ENCODE data around the gene MDN1.
"Not testable (repeated sequence)": the region's sequence is repeated elsewhere in the genome, so short reads cannot be mapped to it uniquely, and the experiment has no call there.

The MDN1 gene

GRCh38 chr6:89768324-89768723 lies 51.3 kb downstream of the MDN1 start:
- DNase-seq = no peak

GRCh38 chr6:89763550-89763949 lies 56.0 kb downstream of the MDN1 start:
- DNase-seq = no peak

GRCh38 chr6:89758830-89759229 lies 60.8 kb downstream of the MDN1 start:
- DNase-seq = no peak

GRCh38 chr6:89750338-89750737 lies 69.3 kb downstream of the MDN1 start:
- no peak for DNase-seq

- DNase-seq = no peak
Measured at GRCh38 chr6:89749918-89750317, 69.7 kb downstream of the MDN1 start.

- DNase-seq = no peak
Measured at GRCh38 chr6:89745716-89746115, 73.9 kb downstream of the MDN1 start.

- DNase-seq = no peak
Measured at GRCh38 chr6:89745096-89745495, 74.5 kb downstream of the MDN1 start.

GRCh38 chr6:89736893-89737292 lies 82.7 kb downstream of the MDN1 start:
- DNase-seq = no peak

GRCh38 chr6:89734526-89734925 lies 85.1 kb downstream of the MDN1 start:
- no peak for DNase-seq

- DNase-seq = no peak
Measured at GRCh38 chr6:89731924-89732567, 87.5 kb downstream of the MDN1 start.

- DNase-seq = not testable (repeated sequence)
Measured at GRCh38 chr6:89731262-89731661, 88.3 kb downstream of the MDN1 start.

GRCh38 chr6:89729818-89730217 lies 89.8 kb downstream of the MDN1 start:
- no peak for DNase-seq

- no peak for DNase-seq
Measured at GRCh38 chr6:89727501-89727900, 92.1 kb downstream of the MDN1 start.

GRCh38 chr6:89724981-89725380 lies 94.6 kb downstream of the MDN1 start:
- DNase-seq = no peak

GRCh38 chr6:89723046-89723445 lies 96.5 kb downstream of the MDN1 start:
- DNase-seq = no peak

GRCh38 chr6:89716532-89716931 lies 103.1 kb downstream of the MDN1 start:
- DNase-seq = no peak

- no peak for DNase-seq
Measured at GRCh38 chr6:89711801-89712200, 107.8 kb downstream of the MDN1 start.

- DNase-seq = no peak
Measured at GRCh38 chr6:89708316-89708715, 111.3 kb downstream of the MDN1 start.

- DNase-seq = no peak
Measured at GRCh38 chr6:89707766-89708165, 111.8 kb downstream of the MDN1 start.

- no peak for DNase-seq
Measured at GRCh38 chr6:89706121-89706520, 113.5 kb downstream of the MDN1 start.

- DNase-seq = no peak
Measured at GRCh38 chr6:89703292-89703691, 116.3 kb downstream of the MDN1 start.

- no peak for DNase-seq
Measured at GRCh38 chr6:89702349-89702748, 117.2 kb downstream of the MDN1 start.

GRCh38 chr6:89695667-89696066 lies 123.9 kb downstream of the MDN1 start:
- DNase-seq = no peak

- DNase-seq = no peak
Measured at GRCh38 chr6:89694428-89694827, 125.2 kb downstream of the MDN1 start.

GRCh38 chr6:89693207-89693606 lies 126.4 kb downstream of the MDN1 start:
- DNase-seq = no peak

GRCh38 chr6:89692256-89692655 lies 127.3 kb downstream of the MDN1 start:
- no peak for DNase-seq
